ENCODE data around the gene PLSCR5.

Gene PLSCR5

GRCh38 chr3:146605106-146605505 is at the start of gene PLSCR5:
Gene PLSCR5 (minus strand): TSS chr3:146605346. CDS start chr3:146605212, 134 bp downstream.
- DNase-seq (ENCODE audit: low read depth in 1 of 2, low spot score in 1 of 2): no peak

DNA sequence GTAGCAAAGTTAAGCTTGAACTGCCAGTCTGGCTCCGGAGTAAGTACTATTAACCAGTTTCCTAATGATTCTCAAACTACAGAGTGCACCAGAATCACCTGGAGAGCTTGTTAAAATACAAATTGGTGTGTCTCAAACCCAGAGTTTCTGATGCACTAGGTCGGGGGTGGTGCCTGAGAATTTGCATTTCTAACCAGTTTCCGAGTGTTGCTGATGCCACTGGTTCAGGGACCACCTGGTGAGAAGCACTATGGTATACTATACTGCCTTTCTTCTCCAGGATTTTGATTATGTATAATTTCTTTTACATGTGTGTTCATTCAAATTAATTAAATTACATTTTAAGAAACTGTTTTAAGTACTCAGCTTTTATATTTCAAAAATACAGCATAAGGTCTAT is 48.8 kb upstream of the PLSCR5 start:
- no peak for DNase-seq (ENCODE audit: low read depth in 1 of 2, low spot score in 1 of 2)

DNA sequence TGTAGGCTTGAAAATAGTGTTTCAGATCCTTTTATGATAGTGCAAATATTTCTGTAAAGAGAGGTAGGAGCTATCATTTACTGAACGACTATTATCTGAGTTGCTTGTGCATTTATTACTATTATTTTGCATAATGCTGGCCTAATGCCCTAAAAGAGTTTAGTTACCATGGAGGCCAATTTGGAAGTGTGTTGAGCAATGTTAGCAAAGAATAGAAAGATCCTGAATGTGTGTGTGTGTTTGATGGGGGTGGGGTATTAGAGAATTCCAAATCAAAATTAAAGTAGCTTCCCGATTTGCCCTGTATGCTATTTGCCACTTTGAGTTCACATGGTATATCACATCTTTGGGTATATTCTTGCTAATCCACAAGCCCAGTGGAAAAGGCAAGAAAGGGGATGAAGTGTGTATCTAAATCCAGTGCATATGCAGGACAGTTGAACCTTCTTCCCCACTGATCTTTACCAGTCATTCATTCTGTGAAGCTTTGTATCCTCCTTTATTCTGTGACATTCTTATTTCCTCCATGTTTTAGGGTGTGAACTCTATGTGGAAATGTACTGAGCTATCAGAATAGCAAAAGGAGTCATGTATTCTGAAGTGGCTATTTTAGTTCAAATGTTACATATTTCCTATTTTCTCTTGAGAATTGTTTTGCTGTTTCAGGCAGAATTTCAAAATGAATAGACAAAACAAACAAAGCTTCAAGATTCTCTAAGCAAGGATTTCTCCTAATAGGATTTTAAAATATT is 45.7 kb upstream of the PLSCR5 start:
- DNase-seq (ENCODE audit: low read depth in 1 of 2, low spot score in 1 of 2): no peak

DNA sequence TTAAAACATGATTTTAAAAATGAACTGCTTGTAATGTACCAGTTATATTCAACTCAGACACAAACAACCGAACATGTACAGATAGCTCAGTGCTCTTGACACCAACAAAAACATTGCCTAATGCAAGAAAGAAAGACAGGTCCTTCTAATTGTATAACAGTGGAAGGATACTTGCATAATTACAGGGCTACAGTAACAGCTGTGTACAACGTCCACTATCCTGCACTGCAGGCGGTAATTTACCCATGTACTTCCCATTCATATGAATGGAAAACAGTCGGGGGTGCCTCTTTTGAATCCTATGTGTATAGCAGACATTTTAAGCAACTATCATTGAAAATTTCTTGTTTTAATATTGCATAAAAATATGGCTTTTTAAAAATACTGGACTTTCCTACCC is 41.1 kb upstream of the PLSCR5 start:
- no peak for DNase-seq (ENCODE audit: low read depth in 1 of 2, low spot score in 1 of 2)

DNA sequence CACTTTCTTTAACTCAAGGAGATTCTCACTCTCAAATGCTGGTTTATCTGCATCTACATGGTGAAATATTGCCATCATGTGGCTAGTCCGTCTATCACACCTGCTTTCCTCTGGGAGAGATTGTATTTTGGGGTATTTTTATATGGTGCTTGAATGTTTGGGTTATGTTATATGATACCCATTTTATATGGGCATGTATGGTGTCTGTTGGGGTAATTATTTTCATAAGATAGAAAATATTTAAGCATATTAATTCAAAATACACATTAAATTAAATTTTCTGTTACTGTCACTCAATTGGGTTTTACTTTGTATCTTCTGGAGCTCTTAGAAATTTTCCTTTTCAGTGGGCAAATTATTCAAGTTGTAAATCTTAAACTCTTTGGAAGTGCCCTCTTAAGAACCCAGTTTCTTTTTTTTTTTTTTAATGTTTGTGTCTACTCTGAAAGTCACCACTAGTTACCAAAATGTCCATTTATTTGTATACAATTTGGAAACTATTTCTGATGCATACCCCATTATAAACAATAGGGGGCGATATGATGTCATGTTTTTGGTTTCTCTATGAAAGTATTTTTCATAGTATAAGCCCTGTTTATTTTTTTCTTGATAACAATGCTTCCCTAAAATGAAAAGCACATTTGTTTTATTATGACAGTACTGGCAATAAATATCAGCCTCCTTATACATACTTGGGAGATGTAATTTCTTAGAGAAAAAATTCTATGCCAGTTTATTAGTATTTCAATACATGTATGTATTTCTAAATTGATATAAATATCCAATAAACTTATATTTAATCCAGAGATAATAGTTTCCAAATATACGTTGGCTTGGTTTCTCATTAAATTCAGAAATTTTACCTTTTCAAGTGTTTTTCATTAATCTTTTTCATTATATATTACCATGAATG is 36.1 kb upstream of the PLSCR5 start:
- no peak for DNase-seq (ENCODE audit: low read depth in 1 of 2, low spot score in 1 of 2)

- no peak for DNase-seq (ENCODE audit: low read depth in 1 of 2, low spot score in 1 of 2)
Measured at GRCh38 chr3:146640361-146640760, 35.2 kb upstream of the PLSCR5 start.

DNA sequence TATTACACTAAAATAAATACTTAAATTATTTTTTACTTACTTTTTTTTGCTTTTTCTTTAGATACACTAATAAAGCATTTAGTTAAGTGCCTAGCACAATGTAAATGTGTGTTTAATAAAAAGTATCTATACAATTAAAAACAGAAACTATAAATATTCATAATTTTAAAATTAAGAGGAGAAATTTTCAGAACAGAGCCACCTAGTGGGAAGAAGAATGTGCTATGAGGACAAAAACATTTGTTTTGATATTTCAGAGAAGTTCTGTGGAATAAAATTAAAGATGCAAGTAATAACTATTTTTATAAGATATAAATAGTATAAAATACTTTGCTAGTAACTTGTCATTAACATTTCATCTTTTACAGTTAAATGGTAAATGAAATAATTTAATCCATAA is 33.6 kb upstream of the PLSCR5 start:
- DNase-seq (ENCODE audit: low read depth in 1 of 2, low spot score in 1 of 2): no peak

- no peak for DNase-seq (ENCODE audit: low read depth in 1 of 2, low spot score in 1 of 2)
Measured at GRCh38 chr3:146637871-146638270, 32.7 kb upstream of the PLSCR5 start.

DNA sequence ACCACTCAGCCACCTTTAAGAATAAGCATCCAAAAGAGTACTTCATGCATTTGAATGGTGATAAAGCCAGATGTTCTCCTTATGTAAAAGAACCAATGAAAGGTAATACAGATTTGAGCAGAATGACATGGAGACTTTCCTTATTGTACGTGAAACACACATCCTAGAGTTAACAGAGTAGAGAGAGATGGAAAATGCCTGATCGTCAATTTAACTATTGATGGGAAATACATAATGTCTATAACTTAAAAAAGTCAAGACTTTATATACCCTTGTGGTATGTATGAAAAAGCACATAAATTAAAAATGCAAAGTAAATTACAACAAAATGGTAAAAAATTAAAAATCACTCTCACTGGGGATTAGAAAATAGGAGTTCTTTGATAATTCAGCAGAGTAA is 31.7 kb upstream of the PLSCR5 start:
- no peak for DNase-seq (ENCODE audit: low read depth in 1 of 2, low spot score in 1 of 2)

- DNase-seq (ENCODE audit: low read depth in 1 of 2, low spot score in 1 of 2): no peak
Measured at GRCh38 chr3:146634346-146634745, 29.2 kb upstream of the PLSCR5 start.

DNA sequence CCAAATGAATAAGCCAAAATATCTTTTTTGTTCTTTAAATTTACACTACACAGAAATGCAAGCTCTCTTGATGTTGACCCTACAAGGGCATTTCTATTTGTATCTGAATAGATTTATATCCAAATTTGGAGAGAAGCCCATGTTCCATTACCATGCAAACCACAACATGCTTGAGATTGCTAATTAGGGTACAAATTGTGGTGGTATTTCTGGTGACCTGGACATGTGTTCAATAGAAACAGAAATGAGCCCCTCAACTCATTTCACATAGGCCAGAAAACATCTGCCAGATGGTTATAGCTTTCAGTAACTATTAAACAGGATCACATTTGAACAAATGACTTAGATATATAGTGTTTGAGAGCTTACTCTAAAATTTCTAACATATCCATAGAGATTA is 23.5 kb upstream of the PLSCR5 start:
- no peak for DNase-seq (ENCODE audit: low read depth in 1 of 2, low spot score in 1 of 2)

DNA sequence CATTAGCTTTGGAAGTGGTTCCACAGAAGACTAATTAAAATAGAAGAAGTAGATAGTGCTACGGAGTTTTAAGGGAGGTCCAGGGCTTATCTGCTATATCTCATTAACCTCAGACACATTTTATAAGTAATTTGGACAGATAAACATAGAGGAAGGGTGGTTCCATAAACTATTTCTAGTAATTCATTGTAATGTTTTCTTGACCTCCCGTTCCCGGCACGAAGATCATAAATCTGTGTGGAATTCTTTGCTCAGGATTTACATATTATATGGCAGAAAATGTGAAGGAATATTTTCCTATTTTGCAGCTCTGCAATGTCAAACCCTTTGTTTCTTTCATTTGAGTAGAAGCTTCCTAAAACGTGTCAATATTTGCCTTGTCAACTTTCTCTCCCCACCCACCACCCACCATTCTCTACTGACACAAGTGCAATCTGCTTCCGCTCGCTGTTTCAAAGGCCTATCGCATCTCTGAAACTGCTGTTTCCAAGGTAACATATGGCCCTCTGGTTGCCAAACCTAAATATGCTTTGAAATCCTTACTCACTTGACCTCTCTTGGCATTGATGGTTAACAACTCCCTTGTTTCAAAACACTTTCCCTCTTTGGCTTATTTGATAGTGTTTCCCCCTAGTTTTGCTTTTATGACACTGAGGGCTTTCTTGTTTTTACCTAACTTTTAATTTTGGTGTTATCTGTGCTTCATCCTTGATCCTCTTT is 21.4 kb upstream of the PLSCR5 start:
- DNase-seq (ENCODE audit: low read depth in 1 of 2, low spot score in 1 of 2): no peak

- DNase-seq (ENCODE audit: low read depth in 1 of 2, low spot score in 1 of 2): no peak
Measured at GRCh38 chr3:146625186-146625775, 20.1 kb upstream of the PLSCR5 start.

DNA sequence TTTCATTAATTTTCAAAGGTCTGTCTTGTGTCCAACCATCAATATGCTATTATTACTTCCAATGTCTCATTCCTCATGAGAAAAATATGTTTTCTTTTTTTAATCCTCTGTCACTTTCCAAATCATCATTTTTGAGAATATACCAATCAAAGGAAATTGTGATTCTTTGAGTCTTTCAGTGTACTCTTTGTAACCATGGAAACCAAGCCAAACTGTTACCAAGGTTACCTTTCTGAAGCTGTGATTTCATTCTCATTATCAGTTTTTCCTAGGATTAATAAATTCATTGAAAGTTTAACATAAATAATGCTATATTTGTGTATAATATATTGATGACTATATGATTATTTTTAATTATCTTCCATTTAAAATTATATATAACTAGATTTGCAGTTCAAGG is 16.6 kb upstream of the PLSCR5 start:
- no peak for DNase-seq (ENCODE audit: low read depth in 1 of 2, low spot score in 1 of 2)

DNA sequence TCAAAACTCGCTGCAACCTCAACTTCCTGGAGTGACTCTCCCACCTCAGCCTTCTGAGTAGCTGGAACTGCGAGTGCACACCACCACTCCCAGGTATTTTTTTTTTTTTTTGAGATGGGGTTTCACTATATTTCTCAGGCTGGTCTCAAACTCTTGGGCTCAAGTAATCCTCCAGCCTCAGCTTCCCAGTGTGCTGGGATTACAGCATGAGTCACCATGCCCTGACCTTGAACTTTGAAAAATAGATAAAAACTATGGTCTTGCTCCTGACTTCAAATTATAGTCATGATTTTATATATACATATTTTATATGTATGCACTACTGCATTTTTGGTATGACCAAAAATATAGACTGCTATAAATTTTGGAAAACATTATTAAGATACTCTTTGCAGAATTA is 6.9 kb upstream of the PLSCR5 start:
- no peak for DNase-seq (ENCODE audit: low read depth in 1 of 2, low spot score in 1 of 2)

GRCh38 chr3:146611096-146611495 is 6.0 kb upstream of the PLSCR5 start:
- no peak for DNase-seq (ENCODE audit: low read depth in 1 of 2, low spot score in 1 of 2)

DNA sequence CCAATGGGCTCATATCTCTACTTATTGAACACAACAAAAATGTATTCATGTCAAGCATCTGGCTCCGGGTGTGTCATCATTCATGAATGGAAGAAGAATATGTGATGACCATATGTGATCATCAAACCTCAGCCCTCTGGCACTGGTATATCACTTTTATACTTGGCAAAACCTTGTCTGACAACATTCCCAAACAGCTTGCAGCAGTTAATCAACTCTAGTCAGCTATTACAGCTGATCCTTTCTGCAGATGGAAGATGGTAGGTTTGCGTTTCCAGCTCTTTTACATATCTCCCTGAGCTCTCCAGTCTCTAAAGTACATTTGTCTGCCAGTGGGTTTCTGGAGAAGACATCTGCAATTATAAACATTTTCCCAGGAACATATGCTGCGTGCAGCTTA is 6.6 kb downstream of the PLSCR5 start:
- no peak for DNase-seq (ENCODE audit: low read depth in 1 of 2, low spot score in 1 of 2)

- no peak for DNase-seq (ENCODE audit: low read depth in 1 of 2, low spot score in 1 of 2)
Measured at GRCh38 chr3:146594843-146595482, 10.2 kb downstream of the PLSCR5 start.

DNA sequence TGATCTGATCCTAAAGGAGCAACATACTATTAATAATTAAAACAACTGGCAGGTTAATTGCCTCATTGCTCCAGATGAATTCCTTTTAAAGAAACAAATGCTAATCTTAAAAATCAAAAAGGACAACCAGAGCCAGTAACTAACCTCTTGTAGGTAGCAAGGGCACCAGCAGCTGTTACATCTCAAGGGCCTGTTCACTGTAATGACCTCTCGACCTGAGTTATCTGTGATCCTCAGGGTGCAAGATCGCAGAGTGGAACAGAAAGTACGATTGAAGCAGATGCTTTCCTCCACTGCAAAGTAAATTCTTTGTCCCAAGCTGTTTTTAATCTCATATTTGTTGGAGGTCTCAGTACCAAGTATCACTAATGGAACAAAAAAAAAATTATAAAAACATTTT is 11.4 kb downstream of the PLSCR5 start:
- no peak for DNase-seq (ENCODE audit: low read depth in 1 of 2, low spot score in 1 of 2)

DNA sequence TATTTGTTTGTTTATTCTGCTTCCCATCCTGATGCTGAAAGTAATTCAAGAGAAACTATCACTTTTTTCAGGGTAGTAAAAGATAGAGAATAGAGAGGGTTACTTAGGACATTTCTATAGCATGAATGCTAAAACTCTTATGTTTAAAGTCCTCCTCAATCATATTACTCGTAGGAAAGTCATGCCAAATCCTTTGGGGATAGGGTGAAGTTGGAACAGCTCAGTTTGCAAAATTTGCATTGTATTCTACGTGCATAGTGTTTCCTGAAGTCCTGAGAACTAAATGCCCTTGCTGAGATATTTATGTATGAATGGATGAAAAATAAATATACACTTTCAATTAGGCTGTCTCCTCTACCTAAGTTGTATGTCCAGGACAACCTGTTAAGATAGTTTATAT is 14.6 kb downstream of the PLSCR5 start:
- no peak for DNase-seq (ENCODE audit: low read depth in 1 of 2, low spot score in 1 of 2)
